CD4-positive, alpha-beta T cell treated with Interleukin-17A for 4 hours (primary cell): ENCODE measurements around the gene U2AF1L4.
A peak's percentile ranks its signal among the peaks of the same experiment; 100 is the strongest.

Source experiments
- DNase-seq: peaks from one replicate; pipeline ENCODE4 v3.0.0-alpha.2; 2020; ENCODE audit warnings: mixed read lengths

Gene U2AF1L4, protein sequence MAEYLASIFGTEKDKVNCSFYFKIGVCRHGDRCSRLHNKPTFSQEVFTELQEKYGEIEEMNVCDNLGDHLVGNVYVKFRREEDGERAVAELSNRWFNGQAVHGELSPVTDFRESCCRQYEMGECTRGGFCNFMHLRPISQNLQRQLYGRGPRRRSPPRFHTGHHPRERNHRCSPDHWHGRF

DNA sequence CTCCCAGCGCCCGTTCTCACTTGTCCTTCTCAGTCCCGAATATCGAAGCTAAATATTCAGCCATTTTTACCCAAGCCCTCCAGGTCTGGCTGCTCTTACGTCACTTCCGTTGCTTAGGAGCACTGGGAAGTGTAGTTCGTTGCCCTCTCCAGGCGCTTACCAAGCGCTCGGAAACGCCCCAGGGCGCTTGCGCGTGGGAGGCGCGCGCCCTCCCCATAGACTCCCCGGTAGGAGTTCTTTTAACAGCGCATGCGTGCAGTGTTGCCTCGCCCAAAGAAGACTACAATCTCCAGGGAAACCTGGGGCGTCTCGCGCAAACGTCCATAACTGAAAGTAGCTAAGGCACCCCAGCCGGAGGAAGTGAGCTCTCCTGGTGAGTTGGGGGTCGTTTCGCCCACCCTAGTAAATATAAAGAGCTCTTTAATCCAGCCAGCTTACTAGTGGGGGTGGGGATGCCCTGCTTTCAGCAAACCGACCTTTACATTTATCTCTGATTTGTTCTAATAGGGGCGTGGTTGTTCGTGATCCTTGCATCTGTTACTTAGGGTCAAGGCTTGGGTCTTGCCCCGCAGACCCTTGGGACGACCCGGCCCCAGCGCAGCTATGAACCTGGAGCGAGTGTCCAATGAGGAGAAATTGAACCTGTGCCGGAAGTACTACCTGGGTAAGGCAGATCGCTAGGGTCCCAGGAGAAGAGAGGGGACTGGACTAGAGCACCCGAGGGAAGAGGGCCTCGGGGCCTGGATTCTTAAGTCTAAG is at the start of gene U2AF1L4, which contains the start of gene PSENEN:
TSS of gene U2AF1L4 (minus strand) at position 91 of the 759 bp plus-strand sequence. CDS start at position 64, 27 bp downstream.
TSS of gene PSENEN (plus strand) at position 324 of the 759 bp plus-strand sequence. CDS start at position 604, 280 bp downstream.
- peak; percentile 96 for DNase-seq

DNA sequence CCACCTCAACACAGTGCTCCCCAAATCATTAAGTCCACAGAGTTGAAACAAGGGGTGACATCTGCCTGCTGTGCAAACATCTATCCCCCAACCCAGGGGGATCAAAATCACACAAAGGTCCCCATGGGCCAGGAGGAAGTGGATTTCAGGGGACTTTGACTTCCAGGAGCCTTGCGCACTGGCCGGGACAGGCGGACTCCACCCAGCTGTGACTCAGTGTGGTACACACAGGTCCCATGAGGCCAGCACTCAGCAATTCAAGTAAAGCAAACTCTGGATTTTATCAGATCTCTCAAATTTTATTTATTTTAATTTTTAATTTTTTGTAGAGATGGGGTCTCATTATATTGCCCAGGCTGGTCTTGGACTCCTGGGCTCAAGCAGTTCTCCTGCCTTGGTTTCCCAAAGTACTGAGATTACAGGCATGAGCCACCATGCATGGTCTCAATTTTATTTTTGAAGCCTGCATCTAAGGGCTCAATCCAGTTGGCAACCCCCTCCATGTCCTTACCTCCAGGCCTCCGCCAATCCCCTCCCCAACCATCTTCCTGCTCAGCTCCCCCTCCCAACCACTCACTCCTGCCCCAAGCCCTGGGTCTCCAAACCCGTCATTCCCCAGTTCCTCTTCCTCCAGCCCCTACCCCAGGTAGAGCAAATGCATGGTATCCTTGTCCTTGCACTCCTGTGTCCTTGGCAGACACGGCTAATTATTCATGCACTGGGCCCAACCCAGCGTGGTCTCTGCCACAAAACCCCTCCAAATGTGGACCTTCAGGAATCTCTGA is 48.4 kb upstream of the U2AF1L4 start:
- no peak for DNase-seq

DNA sequence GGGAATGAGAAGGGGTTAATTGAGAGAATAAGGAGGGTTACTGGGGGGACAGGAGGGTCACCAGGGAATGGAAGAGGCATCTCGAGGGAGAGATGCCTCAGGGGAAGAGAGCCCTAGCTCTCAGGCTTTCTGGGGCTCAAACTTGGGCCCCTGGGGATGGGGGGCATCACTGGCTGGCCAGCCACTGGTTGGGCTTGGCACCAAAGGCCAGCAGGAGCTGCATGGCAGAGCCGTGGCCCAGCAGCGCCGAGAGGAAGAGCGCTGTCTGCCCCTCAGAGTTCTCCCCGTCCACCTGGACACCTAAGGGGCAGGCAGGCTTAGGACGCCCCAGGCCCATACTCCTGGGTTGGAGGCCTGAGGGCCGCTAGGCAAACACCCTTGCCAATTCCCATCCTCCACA is 47.7 kb upstream of the U2AF1L4 start:
- no peak for DNase-seq

DNA sequence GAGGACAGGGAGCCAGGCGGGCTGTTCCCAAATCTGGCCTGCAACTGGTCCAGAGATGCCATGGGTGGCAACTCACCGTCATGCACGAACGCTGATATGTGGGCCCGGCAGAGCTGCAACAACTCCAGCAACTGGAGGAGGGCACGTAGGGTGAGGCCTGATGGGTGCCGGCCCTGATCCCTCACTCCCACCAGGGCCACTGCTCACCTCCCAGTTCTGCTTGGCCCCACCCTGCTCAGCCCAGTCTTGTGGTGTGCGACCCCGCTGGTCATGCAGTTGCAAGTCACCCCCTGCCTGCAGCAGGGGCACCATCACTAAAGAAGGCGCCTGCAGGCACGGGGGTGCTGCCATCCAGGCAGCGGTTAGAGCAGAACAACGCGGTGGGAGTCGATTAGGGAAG is 47.1 kb upstream of the U2AF1L4 start:
- DNase-seq, result no peak

- DNase-seq, result no peak
These were observed 46.6 kb upstream of the U2AF1L4 start for GRCh38 chr19:35791814-35792279.

DNA sequence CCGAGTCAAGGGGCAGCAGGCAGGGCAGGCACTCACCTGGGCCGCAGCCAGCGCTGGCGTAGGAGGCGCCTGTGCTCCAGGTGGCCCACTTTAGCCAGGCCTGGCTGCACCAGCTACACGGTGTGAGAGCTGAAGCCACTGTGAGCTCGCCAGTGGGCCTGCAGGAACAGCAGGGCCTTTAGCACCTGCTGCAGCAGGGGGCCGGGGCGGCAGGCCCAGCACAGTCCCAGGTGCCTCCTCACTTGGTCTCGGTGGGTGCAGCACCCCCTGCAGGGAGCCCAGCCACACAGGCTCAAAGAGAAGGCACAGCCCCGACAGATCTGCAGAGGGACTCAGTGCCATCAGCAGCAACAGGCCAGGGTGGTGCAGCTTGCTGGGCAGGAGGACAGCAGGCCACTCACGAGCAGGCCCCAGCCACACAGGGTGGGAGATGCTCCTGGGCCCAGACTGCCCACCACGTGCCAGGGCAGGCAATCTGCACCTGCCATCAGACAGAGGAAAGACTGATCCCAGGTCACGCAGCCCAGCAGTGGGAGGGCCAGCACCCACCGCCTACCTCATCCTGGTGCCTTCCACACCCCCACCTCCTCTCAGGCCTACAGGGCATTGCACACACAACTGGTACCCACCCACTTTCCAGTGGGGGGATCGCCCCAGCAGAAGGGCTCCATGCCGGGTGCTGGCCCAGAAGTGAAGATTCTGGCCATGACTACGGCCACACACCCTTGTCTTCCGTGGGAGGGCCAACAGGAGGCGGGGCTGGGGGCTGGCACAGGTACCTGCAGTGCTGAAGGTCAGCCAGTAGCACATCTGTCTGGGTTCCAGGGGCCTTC is 46.0 kb upstream of the U2AF1L4 start:
- DNase-seq, result peak; percentile 18

DNA sequence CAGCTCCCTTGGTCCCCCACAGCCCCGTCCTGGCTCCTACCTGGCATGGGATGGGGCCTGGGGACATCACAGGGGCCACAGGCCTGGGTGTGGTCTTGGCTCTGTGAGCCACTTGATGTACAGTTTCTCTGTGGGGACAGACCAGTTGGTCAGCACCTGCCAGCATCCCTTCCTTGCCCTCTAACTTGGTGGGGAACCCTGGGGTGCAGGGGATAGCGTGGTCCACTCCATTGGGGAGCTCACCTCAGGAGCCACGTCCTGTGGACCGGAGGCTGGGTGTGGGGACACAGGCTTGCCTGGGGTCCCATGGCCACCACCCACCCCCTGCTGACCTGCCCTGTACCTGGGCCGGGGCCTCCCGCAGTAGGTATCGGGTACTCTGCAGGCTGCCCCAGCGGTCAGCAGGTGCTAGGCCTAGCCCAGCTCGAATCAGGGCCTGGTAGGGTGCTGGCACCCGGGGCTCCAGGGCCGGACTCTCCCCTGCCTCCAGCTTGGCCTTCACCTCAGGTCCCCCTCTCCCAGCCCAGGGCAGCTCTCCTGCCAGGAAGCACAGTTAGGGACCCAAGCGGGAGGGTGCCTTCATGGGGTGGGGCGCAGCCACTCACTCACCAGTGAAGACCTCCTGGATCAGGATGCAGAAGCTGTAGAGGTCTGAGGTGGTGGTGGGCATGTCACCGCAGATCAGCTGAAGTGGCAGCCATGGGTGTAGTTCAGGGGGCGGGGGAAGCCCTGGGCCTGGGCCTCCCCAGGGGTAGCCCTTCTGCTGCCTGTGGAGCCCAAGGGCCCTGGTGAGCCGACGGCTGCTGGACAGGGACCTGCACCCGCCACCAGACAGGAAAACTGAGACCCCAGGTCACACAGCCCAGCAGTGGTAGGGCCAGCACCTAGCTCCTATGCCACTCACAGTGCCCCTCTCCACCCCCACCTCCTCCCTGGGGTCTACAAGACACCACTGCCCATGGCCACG is 45.0 kb upstream of the U2AF1L4 start:
- no peak for DNase-seq

GRCh38 chr19:35789195-35789977 is 44.2 kb upstream of the U2AF1L4 start:
- no peak for DNase-seq

DNA sequence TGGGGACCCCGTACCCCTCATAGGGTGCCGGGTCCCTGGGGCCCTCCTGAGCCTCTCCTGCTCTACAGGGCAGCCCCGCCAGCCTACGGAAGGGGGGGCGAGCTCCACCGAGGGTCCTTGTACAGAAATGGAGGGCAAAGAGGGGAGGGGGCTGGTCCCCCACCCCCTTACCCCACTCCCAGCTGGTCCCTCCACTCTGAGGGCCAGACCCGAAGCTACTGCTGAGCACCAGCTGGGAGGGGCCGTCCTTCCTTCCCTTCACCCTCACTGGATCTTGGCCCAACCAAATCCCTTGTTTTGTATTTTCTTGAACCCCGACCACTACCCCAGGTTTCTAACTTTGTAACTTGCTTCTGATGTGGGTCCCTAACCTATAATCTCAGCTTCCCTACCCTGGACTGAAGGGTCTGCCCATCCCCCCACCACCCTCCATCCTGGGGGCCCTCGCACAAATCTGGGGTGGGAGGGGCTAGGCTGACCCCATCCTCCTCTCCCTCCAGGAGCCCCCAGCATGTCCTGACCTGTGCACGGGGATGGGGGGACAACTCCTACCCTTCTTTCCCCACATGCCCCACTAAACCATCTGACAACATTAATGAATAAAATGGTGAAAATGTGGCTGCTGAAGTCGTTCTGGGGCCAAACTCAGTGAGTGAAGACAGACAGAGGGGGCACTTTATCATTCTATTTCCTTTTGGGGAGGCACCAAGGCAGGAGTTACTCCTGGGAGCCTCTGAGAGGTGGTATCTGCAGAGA is 43.2 kb upstream of the U2AF1L4 start:
- DNase-seq, result no peak

- DNase-seq, result no peak
These were observed 42.1 kb upstream of the U2AF1L4 start for GRCh38 chr19:35787227-35787799.

DNA sequence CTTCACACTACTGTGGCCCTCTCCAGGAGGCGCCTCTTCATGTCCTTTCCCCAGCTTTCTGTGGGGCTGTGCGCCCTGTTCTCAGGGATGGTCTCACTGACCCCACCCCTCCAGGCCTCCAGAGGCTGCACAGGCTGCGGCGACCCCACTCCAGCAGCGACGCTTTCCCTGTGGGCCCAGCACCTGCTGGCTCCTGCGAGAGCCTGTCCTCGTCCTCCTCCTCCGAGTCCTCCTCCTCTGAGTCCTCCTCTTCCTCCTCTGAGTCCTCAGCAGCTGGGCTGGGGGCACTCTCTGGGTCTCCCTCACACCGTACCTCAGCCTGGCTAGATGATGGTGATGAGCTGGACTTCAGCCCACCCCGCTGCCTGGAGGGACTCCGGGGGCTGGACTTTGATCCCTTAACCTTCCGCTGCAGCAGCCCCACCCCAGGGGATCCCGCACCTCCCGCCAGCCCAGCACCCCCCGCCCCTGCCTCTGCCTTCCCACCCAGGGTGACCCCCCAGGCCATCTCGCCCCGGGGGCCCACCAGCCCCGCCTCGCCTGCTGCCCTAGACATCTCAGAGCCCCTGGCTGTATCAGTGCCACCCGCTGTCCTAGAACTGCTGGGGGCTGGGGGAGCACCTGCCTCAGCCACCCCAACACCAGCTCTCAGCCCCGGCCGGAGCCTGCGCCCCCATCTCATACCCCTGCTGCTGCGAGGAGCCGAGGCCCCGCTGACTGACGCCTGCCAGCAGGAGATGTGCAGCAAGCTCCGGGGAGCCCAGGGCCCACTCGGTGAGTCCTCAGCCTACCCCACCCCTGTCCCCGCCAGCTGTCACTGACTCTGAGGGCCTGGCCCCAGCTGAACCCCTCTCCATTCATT is 41.3 kb upstream of the U2AF1L4 start:
- no peak for DNase-seq

DNA sequence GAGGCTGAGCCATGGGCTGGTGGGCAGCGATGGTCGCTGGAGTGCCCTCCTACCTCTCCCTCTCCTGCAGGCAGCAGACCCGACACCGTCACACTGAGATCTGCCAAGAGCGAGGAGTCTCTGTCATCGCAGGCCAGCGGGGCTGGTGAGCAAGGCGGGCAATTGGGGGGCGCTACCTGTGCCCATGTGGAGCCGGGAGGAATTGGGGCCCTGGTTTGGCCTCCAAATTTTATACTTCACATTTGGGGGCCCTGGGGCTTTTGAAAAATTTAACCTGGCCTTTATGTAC is 40.1 kb upstream of the U2AF1L4 start:
- DNase-seq, result no peak

- DNase-seq, result no peak
These were observed 39.5 kb upstream of the U2AF1L4 start for GRCh38 chr19:35784503-35785338.

GRCh38 chr19:35783469-35784434 is 38.5 kb upstream of the U2AF1L4 start:
- no peak for DNase-seq

DNA sequence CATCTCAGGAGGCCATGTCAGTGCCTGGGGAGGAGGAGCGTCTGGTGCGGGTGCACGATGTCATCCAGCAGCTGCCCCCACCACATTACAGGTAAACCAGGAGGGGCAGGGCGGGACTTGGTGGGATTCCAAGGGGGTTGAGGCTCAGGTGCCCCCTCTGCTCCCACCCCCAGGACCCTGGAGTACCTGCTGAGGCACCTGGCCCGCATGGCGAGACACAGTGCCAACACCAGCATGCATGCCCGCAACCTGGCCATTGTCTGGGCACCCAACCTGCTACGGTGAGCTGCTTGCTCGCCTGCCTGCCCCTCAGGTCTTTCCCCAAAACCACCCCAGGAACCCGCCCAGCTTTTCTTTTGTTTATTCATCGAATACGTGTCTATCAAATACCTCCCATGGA is 37.4 kb upstream of the U2AF1L4 start:
- no peak for DNase-seq

GRCh38 chr19:35781650-35782049 is 36.4 kb upstream of the U2AF1L4 start:
- no peak for DNase-seq
